ENCODE results near the gene ZNF44. TPM values are rescaled to one million over a fixed set of nuclear protein-coding genes. Genes with fewer than 3 reads are reported as not detected.

Gene ZNF44
- total and polyA plus RNA-seq, 10 donors, result 6.7 to 21.3 (median 13.4) TPM

DNA sequence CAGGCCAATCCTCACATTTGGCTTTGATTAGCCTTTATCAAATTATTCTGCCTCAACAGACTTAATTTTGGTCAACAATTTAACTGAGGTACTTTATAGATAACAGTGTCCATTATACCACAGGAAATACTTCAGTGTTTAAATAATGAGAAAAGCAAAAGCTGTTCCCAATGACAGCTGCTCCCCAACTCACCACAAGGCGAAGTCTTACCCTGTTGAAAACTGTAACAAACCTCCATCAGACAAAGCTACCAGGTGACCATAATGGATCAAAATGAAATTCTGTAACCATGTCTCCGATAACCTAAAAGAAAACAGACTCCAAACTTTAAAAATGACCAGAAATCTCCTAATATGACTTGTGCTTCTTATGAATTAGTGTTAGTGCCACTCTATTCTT lies 50.3 kb downstream of the ZNF44 start:
- 90 to 97% (median 95%) methylated on average over 2 of the region's 2 CpGs for WGBS, 5 donors
- Histone ChIP-seq H3K4me3 (no peak overlapping the region), H3K9me3 (peaks cover 18 to 99% (median 91%) of the 10 kb centered on the region in 8 donors), H3K36me3 (peaks cover 0 to 63% (median 28%) of the 10 kb centered on the region in 6 donors), H3K4me1 (no peaks in the 10 kb centered on the region), H3K27ac (no peak overlapping the region), H3K27me3 (replicated peaks in 1 of 7) (no peaks in the 10 kb centered on the region)
- no peak for TF ChIP-seq POLR2A (IDR thresholded peaks at IDR 0.05)
- TF ChIP-seq, protein P1, sequence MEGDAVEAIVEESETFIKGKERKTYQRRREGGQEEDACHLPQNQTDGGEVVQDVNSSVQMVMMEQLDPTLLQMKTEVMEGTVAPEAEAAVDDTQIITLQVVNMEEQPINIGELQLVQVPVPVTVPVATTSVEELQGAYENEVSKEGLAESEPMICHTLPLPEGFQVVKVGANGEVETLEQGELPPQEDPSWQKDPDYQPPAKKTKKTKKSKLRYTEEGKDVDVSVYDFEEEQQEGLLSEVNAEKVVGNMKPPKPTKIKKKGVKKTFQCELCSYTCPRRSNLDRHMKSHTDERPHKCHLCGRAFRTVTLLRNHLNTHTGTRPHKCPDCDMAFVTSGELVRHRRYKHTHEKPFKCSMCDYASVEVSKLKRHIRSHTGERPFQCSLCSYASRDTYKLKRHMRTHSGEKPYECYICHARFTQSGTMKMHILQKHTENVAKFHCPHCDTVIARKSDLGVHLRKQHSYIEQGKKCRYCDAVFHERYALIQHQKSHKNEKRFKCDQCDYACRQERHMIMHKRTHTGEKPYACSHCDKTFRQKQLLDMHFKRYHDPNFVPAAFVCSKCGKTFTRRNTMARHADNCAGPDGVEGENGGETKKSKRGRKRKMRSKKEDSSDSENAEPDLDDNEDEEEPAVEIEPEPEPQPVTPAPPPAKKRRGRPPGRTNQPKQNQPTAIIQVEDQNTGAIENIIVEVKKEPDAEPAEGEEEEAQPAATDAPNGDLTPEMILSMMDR (IDR thresholded peaks at IDR 0.05 in 8 of 11, conservative IDR thresholded peaks at IDR 0.05 in 3 of 11), result no peak
- no peak for TF ChIP-seq POLR2AphosphoS5 (IDR thresholded peaks at IDR 0.05)
- DNase-seq, result no peak
- intact Hi-C loops (cut with DNase I; ENCODE audit: low total_unique reads), result no loop called here

DNA sequence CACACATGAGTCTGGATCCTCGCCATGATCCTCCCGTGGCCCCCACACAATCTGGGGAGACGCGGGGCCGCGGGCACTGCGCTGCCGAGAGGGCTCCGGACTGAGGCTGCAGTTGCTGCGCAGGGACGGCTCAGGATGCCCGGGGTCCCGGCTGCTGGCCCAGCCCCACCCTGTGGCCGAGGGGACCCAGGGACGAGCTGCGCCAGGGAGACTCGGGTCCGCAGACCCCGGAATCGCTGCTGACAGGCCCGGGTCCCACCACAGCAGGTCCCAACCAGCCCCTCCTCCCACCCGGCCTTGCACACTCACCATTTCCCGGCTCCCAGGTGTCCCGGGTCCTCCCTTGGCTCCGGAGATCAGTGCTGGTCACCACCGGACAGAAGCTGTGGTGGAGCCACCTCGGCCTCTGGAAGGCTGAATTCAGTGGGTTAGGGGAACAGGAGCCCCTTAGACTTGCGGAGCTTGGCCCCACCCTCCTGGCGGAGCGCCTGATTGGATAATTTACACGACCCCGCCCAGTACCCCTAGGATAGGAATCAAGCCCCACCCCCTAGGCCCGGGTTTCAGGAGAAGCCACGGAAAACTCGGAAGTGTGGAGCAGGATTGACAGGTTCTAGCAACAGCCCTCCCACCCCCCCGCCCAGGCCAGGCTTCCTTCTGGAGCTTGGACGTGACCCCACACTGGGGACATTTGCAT lies 57.4 kb downstream of the ZNF44 start:
- intact Hi-C loops (cut with DNase I; ENCODE audit: low total_unique reads), result no loop called here
- no peak for DNase-seq
- Histone ChIP-seq H3K4me3 (no peak overlapping the region), H3K27me3 (replicated peaks in 1 of 7) (no peaks in the 10 kb centered on the region), H3K36me3 (peaks cover 0 to 41% (median 7%) of the 10 kb centered on the region in 6 donors), H3K27ac (no peak overlapping the region), H3K4me1 (no peaks in the 10 kb centered on the region), H3K9me3 (peaks cover 0 to 82% (median 42%) of the 10 kb centered on the region in 8 donors)
- 94 to 98% (median 96%) methylated on average over 24 to 37 of the region's 37 CpGs for WGBS, 5 donors
- TF ChIP-seq POLR2AphosphoS5 (IDR thresholded peaks at IDR 0.05) (no peak), POLR2A (IDR thresholded peaks at IDR 0.05) (no peak)
- TF ChIP-seq, protein P1 (IDR thresholded peaks at IDR 0.05 in 8 of 11, conservative IDR thresholded peaks at IDR 0.05 in 3 of 11), result no peak

DNA sequence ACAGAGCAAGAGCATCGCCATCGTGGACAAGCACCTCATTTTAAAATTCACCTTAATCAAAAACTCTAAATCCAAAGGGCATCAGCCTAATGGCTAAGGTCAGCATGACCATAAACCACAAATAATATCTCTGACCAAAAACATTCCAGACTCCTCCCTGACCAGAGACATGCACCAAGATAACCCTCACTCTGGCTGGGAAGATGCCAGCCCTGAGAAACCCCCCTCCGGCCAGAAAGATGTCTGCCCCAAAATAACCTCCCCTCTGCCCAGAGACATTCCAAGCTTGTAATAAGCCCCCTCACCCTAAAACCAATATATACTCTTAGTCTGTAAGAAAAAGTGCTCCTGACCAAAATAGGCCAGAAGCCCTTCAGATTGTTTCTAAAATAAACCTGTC lies 61.7 kb downstream of the ZNF44 start:
- Histone ChIP-seq H3K4me1 (no peaks in the 10 kb centered on the region), H3K36me3 (peaks cover 0 to 49% (median 5%) of the 10 kb centered on the region in 6 donors), H3K27me3 (replicated peaks in 1 of 7) (no peaks in the 10 kb centered on the region), H3K9me3 (peaks cover 0 to 78% (median 20%) of the 10 kb centered on the region in 8 donors), H3K4me3 (no peak overlapping the region), H3K27ac (no peak overlapping the region)
- intact Hi-C loops (cut with DNase I; ENCODE audit: low total_unique reads), result no loop called here
- TF ChIP-seq POLR2A (IDR thresholded peaks at IDR 0.05) (no peak), POLR2AphosphoS5 (IDR thresholded peaks at IDR 0.05) (no peak)
- TF ChIP-seq, protein P1 (IDR thresholded peaks at IDR 0.05 in 8 of 11, conservative IDR thresholded peaks at IDR 0.05 in 3 of 11), result no peak
- WGBS, 5 donors, result 86 to 92% (median 90%) methylated on average over 3 of the region's 3 CpGs
- DNase-seq, result no peak
